OCI-LY7 (cell line): ENCODE results near the gene NCAM1. TPM values are rescaled to one million over a fixed set of nuclear protein-coding genes. Genes with fewer than 3 reads are reported as not detected.

Experiments used
- BruUV-seq: library from RNA; stranded (reverse); fragments of 400-500 nt; replicated peaks from 2 replicates; lab custom pipeline; 2021; lab: Mats Ljungman, UMichigan
- CTCF ChIA-PET: fragments of 300-600 bp; sonication (Branson Sonifier 250); formaldehyde crosslinking; loops from one replicate; lab custom pipeline; 2022; ENCODE audit warnings: antibody characterized with exemption; ENCODE audit not compliant: unreplicated experiment; lab: Charles Lee
- POLR2A ChIA-PET: fragments of 300-600 bp; sonication (Branson Sonifier 250); formaldehyde crosslinking; loops from one replicate; lab custom pipeline; 2022; ENCODE audit warnings: antibody characterized with exemption; lab: Charles Lee
- DNase-seq: peaks from one replicate; pipeline ENCODE4 v3.0.0-alpha.2; 2015; ENCODE audit warnings: low spot score
- H2AFZ ChIP-seq: fragments of 200-600 bp; sonication (generic), shearing (Covaris generic); 2 replicates; pipeline ENCODE4 v1.6.1; 2014; ENCODE audit warnings: mild to moderate bottlenecking, antibody characterized with exemption, low read length, moderate library complexity
- H3K27ac ChIP-seq: fragments of 200-600 bp; sonication (generic); 2 replicates; pipeline ENCODE4 v1.5.1; 2014; ENCODE audit warnings: mixed run types, low read depth, mild to moderate bottlenecking, moderate library complexity, low read length, inconsistent platforms; ENCODE audit not compliant: poor library complexity, severe bottlenecking
- H3K36me3 ChIP-seq: fragments of 200-600 bp; sonication (generic); 2 replicates; pipeline ENCODE4 v1.6.1; 2014; ENCODE audit warnings: mild to moderate bottlenecking, antibody characterized with exemption, low read length, moderate library complexity, mixed read lengths; ENCODE audit not compliant: insufficient read depth
- H3K4me1 ChIP-seq: fragments of 200-600 bp; sonication (generic); 2 replicates; pipeline ENCODE4 v1.5.1; 2014; ENCODE audit warnings: mild to moderate bottlenecking, low read length; ENCODE audit not compliant: insufficient read depth, poor library complexity, severe bottlenecking
- H3K4me2 ChIP-seq: fragments of 200-600 bp; sonication (generic); 2 replicates; pipeline ENCODE4 v1.6.1; 2014; ENCODE audit warnings: mild to moderate bottlenecking, low read length
- H3K4me3 ChIP-seq: fragments of 200-600 bp; sonication (generic); 2 replicates; pipeline ENCODE4 v1.5.1; 2014; ENCODE audit warnings: mild to moderate bottlenecking, low read depth, low read length; ENCODE audit not compliant: poor library complexity, severe bottlenecking
- H3K79me2 ChIP-seq: fragments of 200-600 bp; sonication (generic); 2 replicates; pipeline ENCODE4 v1.6.1; 2016; ENCODE audit warnings: low read depth, mild to moderate bottlenecking, low read length, moderate library complexity, mixed read lengths; ENCODE audit not compliant: insufficient read depth
- H3K9me2 ChIP-seq: fragments of 200-600 bp; sonication (generic); 2 replicates; pipeline ENCODE4 v1.6.1; 2016; ENCODE audit warnings: mild to moderate bottlenecking, low read length, mixed read lengths; ENCODE audit not compliant: insufficient read depth
- H3K9me3 ChIP-seq: fragments of 200-600 bp; sonication (generic); 2 replicates; pipeline ENCODE4 v1.6.1; 2014; ENCODE audit warnings: mild to moderate bottlenecking, mixed run types, low read length, mixed read lengths
- H4K20me1 ChIP-seq: fragments of 200-600 bp; sonication (generic); 2 replicates; pipeline ENCODE4 v1.6.1; 2014; ENCODE audit warnings: mild to moderate bottlenecking, antibody characterized with exemption, low read length, moderate library complexity, mixed read lengths; ENCODE audit not compliant: insufficient read depth
- EZH2phosphoT487 ChIP-seq: fragments of 200-600 bp; sonication (generic); IDR thresholded peaks from 2 replicates; pipeline ENCODE4 v1.6.1; 2018; ENCODE audit warnings: low read depth, borderline replicate concordance, mild to moderate bottlenecking, mixed run types, antibody characterized with exemption, low read length, moderate library complexity, mixed read lengths
- intact Hi-C: fragments of 100-400 bp; cut with micrococcal nuclease; formaldehyde crosslinking; loops from one replicate; pipeline ENCODE4 v1.10.0; 2022; ENCODE audit not compliant: unreplicated experiment
- total RNA-seq, 2 experiments: library from RNA; depleted of rRNA in 1 of 2; stranded (reverse); fragments of >200 nt in 1 of 2; shearing (Covaris generic) in 1 of 2; gene quantifications; 2 replicates each; pipeline ENCODE4 v1.2.3, GENCODE V29; 2014 to 2022
- TF ChIP-seq, protein P1 (sequence below): fragments of 200-600 bp; sonication (generic); conservative IDR thresholded peaks from 2 replicates; pipeline ENCODE4 v1.5.1; 2014; ENCODE audit warnings: mild to moderate bottlenecking, antibody characterized with exemption, low read length, moderate library complexity, mixed read lengths

Gene NCAM1
- total RNA-seq, 2 experiments from 2014 or later = not detected

GRCh38 chr11:112949781-112950575 is 11.2 kb upstream of the NCAM1 start:
- no peaks in the 10 kb centered on the region for H3K4me1 ChIP-seq
- H2AFZ ChIP-seq = no peak overlapping the region
- TF ChIP-seq EZH2phosphoT487 = no peak
- TF ChIP-seq, protein P1, sequence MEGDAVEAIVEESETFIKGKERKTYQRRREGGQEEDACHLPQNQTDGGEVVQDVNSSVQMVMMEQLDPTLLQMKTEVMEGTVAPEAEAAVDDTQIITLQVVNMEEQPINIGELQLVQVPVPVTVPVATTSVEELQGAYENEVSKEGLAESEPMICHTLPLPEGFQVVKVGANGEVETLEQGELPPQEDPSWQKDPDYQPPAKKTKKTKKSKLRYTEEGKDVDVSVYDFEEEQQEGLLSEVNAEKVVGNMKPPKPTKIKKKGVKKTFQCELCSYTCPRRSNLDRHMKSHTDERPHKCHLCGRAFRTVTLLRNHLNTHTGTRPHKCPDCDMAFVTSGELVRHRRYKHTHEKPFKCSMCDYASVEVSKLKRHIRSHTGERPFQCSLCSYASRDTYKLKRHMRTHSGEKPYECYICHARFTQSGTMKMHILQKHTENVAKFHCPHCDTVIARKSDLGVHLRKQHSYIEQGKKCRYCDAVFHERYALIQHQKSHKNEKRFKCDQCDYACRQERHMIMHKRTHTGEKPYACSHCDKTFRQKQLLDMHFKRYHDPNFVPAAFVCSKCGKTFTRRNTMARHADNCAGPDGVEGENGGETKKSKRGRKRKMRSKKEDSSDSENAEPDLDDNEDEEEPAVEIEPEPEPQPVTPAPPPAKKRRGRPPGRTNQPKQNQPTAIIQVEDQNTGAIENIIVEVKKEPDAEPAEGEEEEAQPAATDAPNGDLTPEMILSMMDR = no peak
- no peak overlapping the region for H3K27ac ChIP-seq
- no peaks in the 10 kb centered on the region for H3K9me3 ChIP-seq
- no peak for DNase-seq
- H4K20me1 ChIP-seq = no peaks in the 10 kb centered on the region
- no peak overlapping the region for H3K4me2 ChIP-seq
- no peaks in the 10 kb centered on the region for H3K36me3 ChIP-seq
- intact Hi-C loops = no loop called here
- H3K79me2 ChIP-seq = no peaks in the 10 kb centered on the region
- ChIA-PET CTCF (no interaction called here), POLR2A (no interaction called here)
- H3K9me2 ChIP-seq = no peaks in the 10 kb centered on the region
- no TSS peak for BruUV-seq
- no peak overlapping the region for H3K4me3 ChIP-seq

DNA sequence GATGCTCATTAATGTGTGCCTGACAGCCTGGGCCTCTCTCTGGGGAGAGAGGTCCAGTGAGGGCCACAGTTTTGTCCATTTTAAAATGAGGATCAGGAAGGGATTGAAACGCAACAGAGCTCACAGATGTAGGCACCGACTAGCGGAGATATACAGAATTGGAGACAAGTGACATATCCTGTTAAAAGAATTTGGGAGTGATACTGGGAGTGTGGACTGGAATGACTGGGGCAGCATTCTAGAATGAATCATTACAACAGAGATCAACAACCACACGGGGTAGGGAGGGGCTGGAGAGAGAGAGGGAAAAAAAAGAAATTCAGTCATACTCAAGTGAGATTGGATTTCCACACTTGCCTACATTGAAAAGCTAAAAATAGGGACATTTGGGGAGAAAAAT is 2.5 kb upstream of the NCAM1 start:
- Histone ChIP-seq H3K27ac (no peak overlapping the region), H3K36me3 (no peaks in the 10 kb centered on the region), H3K4me1 (no peaks in the 10 kb centered on the region), H3K9me2 (no peaks in the 10 kb centered on the region), H3K79me2 (no peaks in the 10 kb centered on the region), H3K9me3 (no peaks in the 10 kb centered on the region), H4K20me1 (no peaks in the 10 kb centered on the region), H3K4me2 (no peak overlapping the region), H3K4me3 (no peak overlapping the region), H2AFZ (no peak overlapping the region)
- DNase-seq = no peak
- ChIA-PET POLR2A (no interaction called here), CTCF (no interaction called here)
- no TSS peak for BruUV-seq
- TF ChIP-seq, protein P1 = no peak
- TF ChIP-seq EZH2phosphoT487 = no peak
- intact Hi-C loops = no loop called here
